BJ (cell line): ENCODE measurements around the gene F8. TPM values are rescaled to one million over a fixed set of nuclear protein-coding genes. Genes with fewer than 3 reads are reported as not detected.

Experiments used
- CTCF ChIA-PET: fragments of 350-600 bp; formaldehyde crosslinking; extraction: SDS; loops from one replicate; lab custom pipeline; 2021; ENCODE audit warnings: antibody characterized with exemption, inconsistent platforms; lab: Yijun Ruan, JAX
- POLR2A ChIA-PET: fragments of 300-600 bp; sonication (Branson Sonifier 250); formaldehyde crosslinking; extraction: SDS; loops from one replicate; lab custom pipeline; 2021; ENCODE audit warnings: antibody characterized with exemption; lab: Charles Lee
- DNase-seq: peaks from one replicate; pipeline ENCODE4 v3.0.0-alpha.2; 2011; ENCODE audit warnings: low read depth
- H3K27me3 ChIP-seq: 2 replicates; pipeline ENCODE4 v1.6.0; 2011; ENCODE audit warnings: low read length; ENCODE audit not compliant: control insufficient read depth, insufficient read depth
- H3K36me3 ChIP-seq: 2 replicates; pipeline ENCODE4 v1.5.1; 2011; ENCODE audit warnings: low read length; ENCODE audit not compliant: control insufficient read depth, insufficient read depth
- H3K4me3 ChIP-seq: 2 replicates; pipeline ENCODE4 v1.5.1; 2011; ENCODE audit warnings: low read depth, mild to moderate bottlenecking, control low read depth, low read length
- polyA plus RNA-seq: library from polyadenylated mRNA; depleted of rRNA; stranded (reverse); fragments of >200 nt; gene quantifications from 2 replicates; pipeline ENCODE4 v1.2.3, GENCODE V29; 2011
- TF ChIP-seq, protein P1 (sequence below): IDR thresholded peaks from 2 replicates; pipeline ENCODE4 v1.5.1; 2011; ENCODE audit warnings: low read depth, mild to moderate bottlenecking, control low read depth, inconsistent platforms, low read length, moderate library complexity; ENCODE audit not compliant: insufficient read depth

F8 gene
- polyA plus RNA-seq, 1 experiment, result 2.7 TPM

DNA sequence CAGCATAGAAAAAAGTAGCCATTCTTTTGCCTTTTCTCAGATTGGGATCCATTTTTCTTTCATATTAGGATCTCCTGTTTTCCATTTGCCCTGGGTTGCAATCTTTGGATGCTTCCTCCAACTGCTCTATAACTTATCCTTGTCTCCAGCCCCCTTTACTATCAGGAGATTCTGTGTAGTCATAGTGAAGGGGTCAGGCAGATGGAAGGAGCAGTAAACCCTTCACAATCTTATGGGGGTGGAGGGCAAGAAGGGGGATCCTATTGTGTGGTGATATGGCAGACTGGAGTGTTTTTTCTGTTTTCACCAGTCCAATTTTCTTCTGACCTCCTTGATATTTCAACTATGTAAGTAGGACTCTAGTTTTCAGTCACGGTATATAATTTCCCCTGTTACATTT lies 186.4 kb downstream of the F8 start:
- TF ChIP-seq, protein P1, sequence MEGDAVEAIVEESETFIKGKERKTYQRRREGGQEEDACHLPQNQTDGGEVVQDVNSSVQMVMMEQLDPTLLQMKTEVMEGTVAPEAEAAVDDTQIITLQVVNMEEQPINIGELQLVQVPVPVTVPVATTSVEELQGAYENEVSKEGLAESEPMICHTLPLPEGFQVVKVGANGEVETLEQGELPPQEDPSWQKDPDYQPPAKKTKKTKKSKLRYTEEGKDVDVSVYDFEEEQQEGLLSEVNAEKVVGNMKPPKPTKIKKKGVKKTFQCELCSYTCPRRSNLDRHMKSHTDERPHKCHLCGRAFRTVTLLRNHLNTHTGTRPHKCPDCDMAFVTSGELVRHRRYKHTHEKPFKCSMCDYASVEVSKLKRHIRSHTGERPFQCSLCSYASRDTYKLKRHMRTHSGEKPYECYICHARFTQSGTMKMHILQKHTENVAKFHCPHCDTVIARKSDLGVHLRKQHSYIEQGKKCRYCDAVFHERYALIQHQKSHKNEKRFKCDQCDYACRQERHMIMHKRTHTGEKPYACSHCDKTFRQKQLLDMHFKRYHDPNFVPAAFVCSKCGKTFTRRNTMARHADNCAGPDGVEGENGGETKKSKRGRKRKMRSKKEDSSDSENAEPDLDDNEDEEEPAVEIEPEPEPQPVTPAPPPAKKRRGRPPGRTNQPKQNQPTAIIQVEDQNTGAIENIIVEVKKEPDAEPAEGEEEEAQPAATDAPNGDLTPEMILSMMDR, result no peak
- DNase-seq, result no peak
- H3K36me3 ChIP-seq, result no peaks in the 10 kb centered on the region
- H3K4me3 ChIP-seq, result no peak overlapping the region
- ChIA-PET CTCF (interaction anchor here (0.7 kb wide), 1 partner anchor 86 kb away, joined by 3 read pairs; the partner anchor contains the start of gene GAB3), POLR2A (no interaction called here)
- H3K27me3 ChIP-seq, result no peaks in the 10 kb centered on the region

DNA sequence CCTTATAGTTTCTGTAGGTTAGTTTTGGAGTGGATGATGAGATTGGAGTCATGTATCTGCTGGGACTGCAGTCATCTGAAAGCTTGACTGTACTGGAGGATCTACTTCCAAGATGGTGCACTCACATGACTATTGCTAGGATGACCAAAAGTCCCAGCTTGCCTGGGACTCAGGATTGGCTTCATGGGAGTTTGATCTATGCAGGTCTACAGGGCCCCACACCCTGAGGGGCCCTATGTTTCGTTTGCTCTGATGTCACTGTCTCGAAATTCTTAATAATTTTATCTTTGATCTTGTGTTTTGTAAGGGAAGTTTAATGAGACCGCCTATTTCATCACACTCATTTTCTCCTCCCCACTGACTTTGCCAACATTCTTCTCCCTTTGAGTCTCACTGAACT lies 188.0 kb downstream of the F8 start, which contains the start of gene SMIM9:
TSS of gene SMIM9 (minus strand) at position 101 of the 400 bp plus-strand sequence. CDS start 3,806 bp downstream, outside the sequence.
- POLR2A ChIA-PET, result no interaction called here
- Histone ChIP-seq H3K4me3 (no peak within 1 kb of the TSS), H3K36me3 (no peaks in the 10 kb centered on the region), H3K27me3 (no peaks in the 10 kb centered on the region)
- CTCF ChIA-PET, result no interaction called here
- no peak for DNase-seq
- TF ChIP-seq, protein P1, result no peak

DNA sequence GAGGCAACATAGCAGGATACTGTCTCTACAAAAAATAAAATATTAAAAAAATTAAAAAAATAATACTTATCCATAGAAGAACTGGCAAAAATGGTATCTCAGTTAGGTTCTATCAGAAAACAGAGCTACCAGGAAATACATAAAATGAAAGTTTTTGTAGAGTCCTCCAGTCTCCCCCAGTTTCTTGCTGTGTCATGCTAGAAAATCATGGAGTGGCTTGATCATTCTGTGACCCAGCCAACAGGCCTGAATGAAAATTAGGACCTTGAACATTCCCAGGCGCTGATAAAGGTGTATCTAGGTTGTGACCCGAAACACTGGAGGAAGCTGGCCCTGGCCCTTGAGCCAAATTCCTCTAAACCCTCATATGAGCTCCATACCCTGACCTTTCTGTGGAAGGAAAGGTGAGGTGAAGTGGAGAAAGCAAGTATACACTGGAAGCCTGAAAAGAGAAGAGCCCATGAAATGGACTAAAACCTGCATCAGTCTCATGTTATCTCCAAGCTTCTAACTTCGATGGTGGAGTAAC lies 188.7 kb downstream of the F8 start:
- ChIA-PET CTCF (interaction anchor here (1.0 kb wide), 1 partner anchor 8 kb away, joined by 3 read pairs; no protein-coding TSS in a partner anchor), POLR2A (no interaction called here)
- DNase-seq, result no peak
- TF ChIP-seq, protein P1, result no peak
- H3K27me3 ChIP-seq, result no peaks in the 10 kb centered on the region; the same call in 1 of the 2 replicates
- H3K4me3 ChIP-seq, result no peak overlapping the region
- H3K36me3 ChIP-seq, result no peaks in the 10 kb centered on the region

DNA sequence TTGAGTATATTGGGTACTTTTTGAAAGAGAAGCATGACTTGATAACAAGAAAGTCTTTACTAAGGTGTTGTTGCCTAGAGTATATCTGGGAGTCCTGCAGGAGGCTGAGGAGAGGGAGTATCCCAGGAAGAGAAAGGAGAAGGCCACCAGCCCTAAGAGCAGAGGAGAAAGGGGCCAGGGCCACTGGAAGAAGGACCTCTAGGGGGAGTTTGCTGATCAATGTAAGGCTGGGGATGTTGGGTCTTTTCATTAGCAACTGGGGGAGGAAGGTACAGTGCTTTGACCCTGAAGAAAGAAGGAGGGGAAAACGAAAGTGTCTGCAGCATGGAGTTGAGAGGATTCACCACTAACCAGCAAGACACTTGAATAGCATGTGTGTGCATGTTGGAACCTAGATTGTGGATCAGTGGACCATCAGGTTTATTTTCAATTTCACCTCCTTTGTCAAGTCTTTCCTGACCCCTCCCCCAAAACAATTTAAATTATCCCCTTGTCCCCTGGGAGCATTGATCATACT lies 192.5 kb downstream of the F8 start:
- CTCF ChIA-PET, result no interaction called here
- Histone ChIP-seq H3K36me3 (no peaks in the 10 kb centered on the region), H3K27me3 (no peaks in the 10 kb centered on the region; the same call in 1 of the 2 replicates), H3K4me3 (no peak overlapping the region)
- TF ChIP-seq, protein P1, result no peak
- no peak for DNase-seq
- POLR2A ChIA-PET, result no interaction called here

DNA sequence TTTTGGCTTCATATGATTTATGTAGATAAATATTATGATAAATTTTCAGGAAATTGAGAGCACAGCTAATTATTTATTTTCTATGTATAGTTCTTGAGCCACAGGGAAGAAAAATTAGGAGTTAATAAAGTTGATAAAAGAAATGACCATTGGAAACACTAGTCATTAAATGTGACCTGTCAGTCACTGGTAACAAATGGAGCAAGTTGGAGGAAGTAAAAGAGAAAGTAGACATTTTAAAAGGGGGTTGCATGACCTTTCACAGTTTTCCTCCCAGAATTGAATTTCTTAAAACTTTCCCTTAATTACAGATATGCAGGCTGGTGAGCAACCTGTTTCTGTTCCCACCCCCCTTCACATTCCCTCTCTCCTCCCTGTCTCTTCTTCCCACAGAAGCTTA lies 193.4 kb downstream of the F8 start:
- Histone ChIP-seq H3K36me3 (no peaks in the 10 kb centered on the region), H3K4me3 (no peak overlapping the region), H3K27me3 (no peaks in the 10 kb centered on the region; the same call in 1 of the 2 replicates)
- CTCF ChIA-PET, result interaction anchor here (0.8 kb wide), 1 partner anchor 11 kb away, joined by 3 read pairs; no protein-coding TSS in a partner anchor
- TF ChIP-seq, protein P1, result no peak
- DNase-seq, result no peak
- POLR2A ChIA-PET, result no interaction called here
